K562 (cell line): ENCODE results near the gene DCTN5. TPM values are rescaled to one million over a fixed set of nuclear protein-coding genes. Genes with fewer than 3 reads are reported as not detected.
A peak's percentile ranks its signal among the peaks of the same experiment; 100 is the strongest.

Experiments
- BCL6 ChIP-seq: fragments of 250-450 bp; sonication (Bioruptor Pico); IDR thresholded peaks from 2 replicates; pipeline ENCODE4 v1.4.0; 2020
- BRD4 ChIP-seq: fragments of 200-600 bp; sonication (generic); IDR thresholded peaks from 2 replicates; pipeline ENCODE4 v1.6.1; 2017; ENCODE audit warnings: inconsistent platforms
- IRF1 ChIP-seq: sonication (generic); formaldehyde crosslinking; IDR thresholded peaks from 2 replicates; pipeline ENCODE4 v1.8.0; 2022; ENCODE audit warnings: missing genetic modification reagents, mild to moderate bottlenecking, borderline replicate concordance
- JUND ChIP-seq, 2 experiments: IDR thresholded peaks; 2 replicates in 1 of 2; 3 replicates in 1 of 2; pipeline ENCODE4 v1.6.1; 2011; ENCODE audit warnings: borderline replicate concordance in 2 of 2, low read depth in 2 of 2, low read length in 2 of 2, improper control_type of control experiment in 1 of 2, missing biosample characterization in 1 of 2, missing genetic modification characterization in 1 of 2, missing genetic modification reagents in 1 of 2
- L3MBTL2 ChIP-seq: fragments of 450-650 bp; IDR thresholded peaks from 2 replicates; pipeline ENCODE4 v1.6.1; 2016; ENCODE audit warnings: mild to moderate bottlenecking, moderate library complexity
- NFIC ChIP-seq: fragments of 450-650 bp; IDR thresholded peaks from 2 replicates; pipeline ENCODE4 v1.6.1; 2017; ENCODE audit warnings: mild to moderate bottlenecking, inconsistent platforms
- PCBP1 ChIP-seq: fragments of 200-400 bp; formaldehyde crosslinking; IDR thresholded peaks from 2 replicates; pipeline ENCODE4 v1.6.1; 2018; ENCODE audit warnings: mild to moderate bottlenecking, low read depth, low read length; ENCODE audit not compliant: poor library complexity, severe bottlenecking
- RAD51 ChIP-seq: fragments of 450-650 bp; IDR thresholded peaks from 2 replicates; pipeline ENCODE4 v1.7.1; 2016; ENCODE audit warnings: low read depth, mild to moderate bottlenecking, borderline replicate concordance
- RBM25 ChIP-seq: fragments of 200-400 bp; formaldehyde crosslinking; IDR thresholded peaks from 2 replicates; pipeline ENCODE4 v1.6.1; 2018; ENCODE audit warnings: low read length, low read depth, moderate library complexity; ENCODE audit not compliant: severe bottlenecking
- SMARCA5 ChIP-seq: fragments of 450-650 bp; IDR thresholded peaks from 2 replicates; pipeline ENCODE4 v1.6.1; 2016
- SNAPC5 ChIP-seq: fragments of 250-450 bp; sonication (Bioruptor Pico); IDR thresholded peaks from 2 replicates; pipeline ENCODE4 v1.8.0; 2021; ENCODE audit warnings: moderate library complexity, mild to moderate bottlenecking, inconsistent platforms
- SNIP1 ChIP-seq: fragments of 450-650 bp; IDR thresholded peaks from 2 replicates; pipeline ENCODE4 v1.7.1; 2017; ENCODE audit warnings: low read depth, mild to moderate bottlenecking
- VEZF1 ChIP-seq: fragments of 200-800 bp; sonication (Bioruptor generic); IDR thresholded peaks from 2 replicates; pipeline ENCODE4 v1.6.1; 2017; ENCODE audit warnings: missing genetic modification characterization, missing compliant biosample characterization
- ZNF347 ChIP-seq: fragments of 450-650 bp; formaldehyde crosslinking; IDR thresholded peaks from 2 replicates; pipeline ENCODE4 v1.4.0; 2020; ENCODE audit warnings: low read depth, mild to moderate bottlenecking, moderate library complexity
- ZNF449 ChIP-seq: fragments of 250-450 bp; sonication (Bioruptor Pico); IDR thresholded peaks from 2 replicates; pipeline ENCODE4 v1.8.0; 2022; ENCODE audit warnings: moderate library complexity, mild to moderate bottlenecking, inconsistent platforms
- polyA plus RNA-seq, 8 experiments: library from polyadenylated mRNA; depleted of rRNA in 4 of 8; stranded (reverse) in 5 of 8; unstranded in 3 of 8; fragments of >200 nt; fragmentation: Nextera tagmentation in 2 of 8; fragmentation: Illumina TruSeq in 1 of 8; extraction: Ambion mirVana in 2 of 8; extraction: Trizol in 1 of 8; gene quantifications; 2 replicates each; pipeline versions ENCODE4 v1.2.1 to v1.2.3, GENCODE V29; 2011 to 2014; ENCODE audit warnings: inconsistent platforms in 1 of 8, missing spikeins in 1 of 8
- total RNA-seq, 7 experiments: library from RNA; depleted of rRNA in 6 of 7; stranded (reverse); fragments of >200 nt in 6 of 7; fragmentation: Illumina TruSeq in 2 of 7; extraction: Trizol in 2 of 7; gene quantifications; 2 replicates each; pipeline versions ENCODE4 v1.2.1 to v1.2.3, GENCODE V29; 2011 to 2021; ENCODE audit warnings: low replicate concordance in 1 of 7
- TF ChIP-seq, protein P1 (sequence below): IDR thresholded peaks from 2 replicates; pipeline ENCODE4 v1.6.1; 2012; ENCODE audit warnings: low read depth, low read length, improper control_type of control experiment, borderline replicate concordance
- TF ChIP-seq, protein P2 (sequence below): conservative IDR thresholded peaks from 2 replicates; pipeline ENCODE4 v1.6.1; 2011; ENCODE audit warnings: low read depth, mild to moderate bottlenecking, low read length; ENCODE audit not compliant: control insufficient read depth
- TF ChIP-seq, protein P3 (sequence below), 2 experiments: fragments of 200-800 bp in 1 of 2; sonication (Bioruptor generic) in 1 of 2; sonication (generic) in 1 of 2; formaldehyde crosslinking in 1 of 2; IDR thresholded peaks in 1 of 2; conservative IDR thresholded peaks in 1 of 2; 2 replicates each; pipeline versions ENCODE4 v1.5.0 to v1.6.1; 2016 to 2020; ENCODE audit warnings: missing compliant biosample characterization in 1 of 2, missing genetic modification characterization in 1 of 2, missing genetic modification reagents in 1 of 2

The DCTN5 gene
- total and polyA plus RNA-seq, 9 of the 15 experiments (the other 6 are each of a cell fraction or from before 2014, with no cell fraction given): 35.8 to 149 (median 75.9) TPM

GRCh38 chr16:23640615-23640930 lies 693 bp upstream of the DCTN5 start (continued):
- TF ChIP-seq ZNF449 (CRISPR knock-in tag) (no peak), NFIC (no peak), RAD51 (no peak), SNAPC5 (CRISPR knock-in tag) (no peak), BCL6 (no peak), RBM25 (no peak), ZNF347 (CRISPR knock-in tag) (no peak), BRD4 (no peak), JUND (IDR thresholded peaks at IDR 0.05; ENCODE audit: borderline replicate concordance, low read depth, low read length) (no peak), JUND (tag; IDR thresholded peaks at IDR 0.05; ENCODE audit: borderline replicate concordance, low read depth, low read length) (no peak), SNIP1 (no peak), L3MBTL2 (no peak), VEZF1 (CRISPR knock-in tag) (peak; percentile 52; the same call in 1 of the 2 replicates), IRF1 (0 out of 2 replicates have a peak, but pooled peaks have one; percentile 51), SMARCA5 (0 out of 2 replicates have a peak, but pooled peaks have one; percentile 4), PCBP1 (no peak)
- TF ChIP-seq, protein P1, sequence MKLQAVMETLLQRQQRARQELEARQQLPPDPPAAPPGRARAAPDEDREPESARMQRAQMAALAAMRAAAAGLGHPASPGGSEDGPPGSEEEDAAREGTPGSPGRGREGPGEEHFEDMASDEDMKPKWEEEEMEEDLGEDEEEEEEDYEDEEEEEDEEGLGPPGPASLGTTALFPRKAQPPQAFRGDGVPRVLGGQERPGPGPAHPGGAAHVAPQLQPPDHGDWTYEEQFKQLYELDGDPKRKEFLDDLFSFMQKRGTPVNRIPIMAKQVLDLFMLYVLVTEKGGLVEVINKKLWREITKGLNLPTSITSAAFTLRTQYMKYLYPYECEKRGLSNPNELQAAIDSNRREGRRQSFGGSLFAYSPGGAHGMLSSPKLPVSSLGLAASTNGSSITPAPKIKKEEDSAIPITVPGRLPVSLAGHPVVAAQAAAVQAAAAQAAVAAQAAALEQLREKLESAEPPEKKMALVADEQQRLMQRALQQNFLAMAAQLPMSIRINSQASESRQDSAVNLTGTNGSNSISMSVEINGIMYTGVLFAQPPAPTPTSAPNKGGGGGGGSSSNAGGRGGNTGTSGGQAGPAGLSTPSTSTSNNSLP: no peak
- TF ChIP-seq, protein P2, sequence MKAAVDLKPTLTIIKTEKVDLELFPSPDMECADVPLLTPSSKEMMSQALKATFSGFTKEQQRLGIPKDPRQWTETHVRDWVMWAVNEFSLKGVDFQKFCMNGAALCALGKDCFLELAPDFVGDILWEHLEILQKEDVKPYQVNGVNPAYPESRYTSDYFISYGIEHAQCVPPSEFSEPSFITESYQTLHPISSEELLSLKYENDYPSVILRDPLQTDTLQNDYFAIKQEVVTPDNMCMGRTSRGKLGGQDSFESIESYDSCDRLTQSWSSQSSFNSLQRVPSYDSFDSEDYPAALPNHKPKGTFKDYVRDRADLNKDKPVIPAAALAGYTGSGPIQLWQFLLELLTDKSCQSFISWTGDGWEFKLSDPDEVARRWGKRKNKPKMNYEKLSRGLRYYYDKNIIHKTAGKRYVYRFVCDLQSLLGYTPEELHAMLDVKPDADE: no peak
- TF ChIP-seq, protein P3, sequence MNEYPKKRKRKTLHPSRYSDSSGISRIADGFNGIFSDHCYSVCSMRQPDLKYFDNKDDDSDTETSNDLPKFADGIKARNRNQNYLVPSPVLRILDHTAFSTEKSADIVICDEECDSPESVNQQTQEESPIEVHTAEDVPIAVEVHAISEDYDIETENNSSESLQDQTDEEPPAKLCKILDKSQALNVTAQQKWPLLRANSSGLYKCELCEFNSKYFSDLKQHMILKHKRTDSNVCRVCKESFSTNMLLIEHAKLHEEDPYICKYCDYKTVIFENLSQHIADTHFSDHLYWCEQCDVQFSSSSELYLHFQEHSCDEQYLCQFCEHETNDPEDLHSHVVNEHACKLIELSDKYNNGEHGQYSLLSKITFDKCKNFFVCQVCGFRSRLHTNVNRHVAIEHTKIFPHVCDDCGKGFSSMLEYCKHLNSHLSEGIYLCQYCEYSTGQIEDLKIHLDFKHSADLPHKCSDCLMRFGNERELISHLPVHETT (CRISPR knock-in tag; conservative IDR thresholded peaks at IDR 0.05 in 1 of 2, IDR thresholded peaks at IDR 0.05 in 1 of 2): peak in 1 of 2 experiments; percentile 79; a peak in 2 of 4 replicates
